Osteocyte (in vitro differentiated cells): ENCODE data around the gene LRSAM1. TPM values are rescaled to one million over a fixed set of nuclear protein-coding genes. Genes with fewer than 3 reads are reported as not detected.

Experiments used
- DNase-seq: peaks from one replicate; pipeline ENCODE4 v3.0.0; 2021; ENCODE audit warnings: mixed read lengths; ENCODE audit not compliant: unreplicated experiment; ENCODE audit errors: extremely low spot score
- H3K27ac Mint-ChIP-seq: one replicate; pipeline ENCODE4 v1.8.0; 2021; ENCODE audit warnings: mild to moderate bottlenecking, mixed read lengths; ENCODE audit not compliant: unreplicated experiment
- H3K27me3 Mint-ChIP-seq: one replicate; pipeline ENCODE4 v1.8.0; 2021; ENCODE audit warnings: mixed read lengths; ENCODE audit not compliant: unreplicated experiment
- H3K36me3 Mint-ChIP-seq: one replicate; pipeline ENCODE4 v1.8.0; 2021; ENCODE audit warnings: mixed read lengths; ENCODE audit not compliant: unreplicated experiment
- H3K4me1 Mint-ChIP-seq: one replicate; pipeline ENCODE4 v1.8.0; 2021; ENCODE audit warnings: mixed read lengths; ENCODE audit not compliant: unreplicated experiment
- H3K4me3 Mint-ChIP-seq: one replicate; pipeline ENCODE4 v1.8.0; 2021; ENCODE audit warnings: mild to moderate bottlenecking, moderate library complexity, mixed read lengths; ENCODE audit not compliant: unreplicated experiment
- H3K9me3 Mint-ChIP-seq: one replicate; pipeline ENCODE4 v1.8.0; 2021; ENCODE audit warnings: mixed read lengths; ENCODE audit not compliant: unreplicated experiment
- total RNA-seq: library from RNA; stranded (reverse); gene quantifications from 2 replicates; pipeline ENCODE4 v1.2.1, GENCODE V29; 2021
- TF ChIP-seq, protein P1 (sequence below): fragments of 200-600 bp; sonication (generic); IDR thresholded peaks from 2 replicates; pipeline ENCODE4 v1.5.0; 2021; ENCODE audit warnings: antibody characterized with exemption, mild to moderate bottlenecking, moderate library complexity

The LRSAM1 gene
- total RNA-seq, 1 donor from 2014 or later: 26.0 TPM

DNA sequence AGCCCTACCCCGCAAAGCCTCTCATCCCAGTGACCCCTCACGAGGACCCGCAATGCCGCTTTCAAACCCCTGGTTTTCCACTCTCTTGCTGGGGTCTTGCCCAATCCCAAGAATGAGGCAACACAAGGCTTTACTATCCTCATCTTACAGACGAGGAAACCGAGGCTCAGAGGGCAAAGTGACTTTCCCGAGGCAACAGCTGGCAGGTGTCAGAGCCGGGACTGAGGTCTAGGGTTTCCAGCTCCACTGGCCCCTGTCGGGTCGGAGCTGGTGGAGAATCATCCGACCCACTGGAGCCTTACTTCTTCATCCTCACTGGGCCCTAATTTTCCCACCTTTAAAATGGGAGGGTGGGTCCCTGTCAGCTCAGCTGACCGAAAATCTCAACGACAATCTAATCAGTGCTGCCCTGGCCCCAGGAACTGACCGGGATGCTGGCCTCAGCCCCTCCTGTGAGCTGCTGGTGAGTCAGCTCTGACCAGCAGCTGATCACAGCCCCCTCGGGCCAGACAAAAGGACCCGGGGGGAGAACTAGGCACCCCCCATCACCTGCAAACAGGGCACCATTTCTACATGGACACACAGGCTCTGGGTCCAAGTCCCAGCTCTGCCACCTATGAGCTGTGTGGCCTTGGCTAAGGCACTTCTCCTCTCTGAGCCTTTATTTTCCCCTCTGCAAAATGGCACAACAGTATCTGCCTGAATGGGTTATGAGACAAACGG, 88.1 kb downstream of the LRSAM1 start:
- Mint-ChIP-seq H3K9me3 (no peaks in the 10 kb centered on the region), H3K4me1 (peaks cover 93% of the 10 kb centered on the region), H3K27me3 (no peaks in the 10 kb centered on the region), H3K4me3 (no peak overlapping the region), H3K36me3 (peaks cover 10% of the 10 kb centered on the region), H3K27ac (peak overlapping the region; percentile 88)
- TF ChIP-seq, protein P1, sequence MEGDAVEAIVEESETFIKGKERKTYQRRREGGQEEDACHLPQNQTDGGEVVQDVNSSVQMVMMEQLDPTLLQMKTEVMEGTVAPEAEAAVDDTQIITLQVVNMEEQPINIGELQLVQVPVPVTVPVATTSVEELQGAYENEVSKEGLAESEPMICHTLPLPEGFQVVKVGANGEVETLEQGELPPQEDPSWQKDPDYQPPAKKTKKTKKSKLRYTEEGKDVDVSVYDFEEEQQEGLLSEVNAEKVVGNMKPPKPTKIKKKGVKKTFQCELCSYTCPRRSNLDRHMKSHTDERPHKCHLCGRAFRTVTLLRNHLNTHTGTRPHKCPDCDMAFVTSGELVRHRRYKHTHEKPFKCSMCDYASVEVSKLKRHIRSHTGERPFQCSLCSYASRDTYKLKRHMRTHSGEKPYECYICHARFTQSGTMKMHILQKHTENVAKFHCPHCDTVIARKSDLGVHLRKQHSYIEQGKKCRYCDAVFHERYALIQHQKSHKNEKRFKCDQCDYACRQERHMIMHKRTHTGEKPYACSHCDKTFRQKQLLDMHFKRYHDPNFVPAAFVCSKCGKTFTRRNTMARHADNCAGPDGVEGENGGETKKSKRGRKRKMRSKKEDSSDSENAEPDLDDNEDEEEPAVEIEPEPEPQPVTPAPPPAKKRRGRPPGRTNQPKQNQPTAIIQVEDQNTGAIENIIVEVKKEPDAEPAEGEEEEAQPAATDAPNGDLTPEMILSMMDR: no peak
- DNase-seq: no peak

DNA sequence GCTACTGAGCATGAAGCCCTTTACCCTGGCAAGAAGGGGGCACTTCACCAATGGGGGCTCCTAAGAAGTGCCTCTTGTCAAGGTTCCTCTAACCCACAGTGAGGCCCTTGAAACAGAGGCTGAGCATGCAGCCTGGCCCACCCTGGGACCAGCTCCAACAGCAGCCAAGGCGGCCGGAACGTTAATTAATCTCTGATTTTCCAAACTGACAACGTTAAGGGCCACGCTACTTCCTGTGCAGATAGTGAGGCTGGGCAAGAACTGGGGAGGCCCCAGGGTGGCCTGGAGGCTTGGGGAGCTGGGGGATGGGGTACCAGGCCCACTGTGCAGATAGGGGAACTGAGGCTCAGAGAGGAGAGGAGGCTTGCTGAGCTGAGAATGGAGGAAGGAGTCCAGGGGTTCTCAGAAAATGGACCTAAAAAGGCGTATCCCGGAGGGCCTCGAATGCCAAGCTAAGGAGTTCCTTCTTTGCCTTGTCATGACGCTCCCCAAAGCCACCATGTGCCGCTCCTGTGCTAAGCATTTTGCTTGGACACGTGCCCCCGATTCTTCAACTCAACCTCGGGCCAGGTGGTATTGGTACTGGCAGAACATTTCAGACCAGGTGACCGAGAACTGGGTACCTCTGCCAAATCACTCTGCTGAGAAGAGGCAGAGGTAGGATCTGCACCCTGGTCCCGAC, 88.8 kb downstream of the LRSAM1 start:
- Mint-ChIP-seq H3K27me3 (no peaks in the 10 kb centered on the region), H3K36me3 (peaks cover 9% of the 10 kb centered on the region), H3K9me3 (no peaks in the 10 kb centered on the region), H3K4me3 (no peak overlapping the region), H3K27ac (peak overlapping the region; percentile 88), H3K4me1 (peaks cover 93% of the 10 kb centered on the region)
- TF ChIP-seq, protein P1: no peak
- DNase-seq: no peak

DNA sequence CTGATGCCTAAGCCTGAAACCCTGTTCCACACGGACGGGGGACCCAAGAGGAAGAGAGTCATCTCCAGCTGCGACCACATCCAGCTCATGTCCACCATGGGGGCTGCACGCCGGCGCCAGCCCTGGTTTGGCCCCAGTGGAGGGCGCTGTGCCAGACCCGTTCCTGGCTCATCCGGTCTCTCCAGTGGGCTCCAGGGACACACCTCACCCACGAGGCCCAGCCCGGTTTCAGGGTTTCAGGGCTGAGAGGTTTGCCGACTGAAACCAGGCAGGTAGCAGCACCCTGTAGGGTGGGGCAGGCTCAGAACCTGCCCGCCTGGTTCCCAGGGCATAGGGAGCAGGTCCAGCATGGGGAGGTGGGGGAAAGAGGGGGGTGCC, 89.3 kb downstream of the LRSAM1 start:
- no peak for DNase-seq
- H3K4me3 Mint-ChIP-seq: no peak overlapping the region
- peak overlapping the region; percentile 88 for H3K27ac Mint-ChIP-seq
- H3K9me3 Mint-ChIP-seq: no peaks in the 10 kb centered on the region
- H3K4me1 Mint-ChIP-seq: peaks cover 93% of the 10 kb centered on the region
- no peaks in the 10 kb centered on the region for H3K27me3 Mint-ChIP-seq
- TF ChIP-seq, protein P1: no peak
- peaks cover 6% of the 10 kb centered on the region for H3K36me3 Mint-ChIP-seq

DNA sequence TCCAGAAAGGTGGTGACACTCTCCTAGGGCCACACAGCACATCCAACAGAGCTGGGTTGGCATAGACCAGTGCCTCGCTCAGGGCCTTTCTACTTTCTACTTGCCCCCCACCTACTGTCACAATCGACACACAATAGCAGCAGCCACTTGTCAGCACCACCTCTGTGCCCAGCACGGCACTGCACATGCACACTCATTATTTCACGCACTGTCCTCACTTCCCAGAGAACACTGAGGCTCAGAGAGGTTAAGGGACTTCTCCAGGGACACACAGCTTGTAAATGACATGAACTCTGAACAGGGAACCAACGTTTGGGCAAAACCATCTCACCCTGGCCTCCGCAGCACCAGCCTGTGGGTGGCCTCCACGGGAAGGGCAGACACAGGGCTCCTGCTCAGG, 89.9 kb downstream of the LRSAM1 start:
- Mint-ChIP-seq H3K36me3 (peaks cover 3% of the 10 kb centered on the region), H3K9me3 (no peaks in the 10 kb centered on the region), H3K4me3 (no peak overlapping the region), H3K27ac (peak overlapping the region; percentile 88), H3K4me1 (peaks cover 92% of the 10 kb centered on the region), H3K27me3 (no peaks in the 10 kb centered on the region)
- TF ChIP-seq, protein P1: no peak
- DNase-seq: no peak

DNA sequence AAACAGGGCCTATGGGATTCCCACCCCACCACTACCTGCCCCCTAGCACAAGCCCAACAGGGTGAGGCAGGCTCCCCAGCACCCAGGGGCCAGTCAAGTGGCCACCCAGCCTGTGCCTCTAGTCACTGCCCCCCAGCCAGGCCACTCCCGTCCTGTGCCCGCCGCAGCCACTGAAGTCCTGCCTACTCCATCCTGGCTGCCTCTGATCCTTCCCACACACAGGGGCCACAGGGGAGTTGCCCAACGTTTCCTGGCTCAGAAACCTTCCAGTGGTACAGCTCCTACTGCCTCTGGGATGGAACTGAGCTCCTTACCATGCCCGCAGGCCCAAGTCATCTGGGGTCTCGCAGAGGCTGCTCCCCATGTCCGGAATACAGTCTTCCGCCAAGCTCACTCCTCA, 90.6 kb downstream of the LRSAM1 start:
- Mint-ChIP-seq H3K27me3 (no peaks in the 10 kb centered on the region), H3K4me1 (peaks cover 92% of the 10 kb centered on the region), H3K27ac (peak overlapping the region; percentile 88), H3K4me3 (no peak overlapping the region), H3K36me3 (peaks cover 3% of the 10 kb centered on the region), H3K9me3 (no peaks in the 10 kb centered on the region)
- TF ChIP-seq, protein P1: no peak
- DNase-seq: no peak
